C1 segment of cervical spinal cord (tissue), 14 donors: ENCODE data around the gene RPS6KA3.
"Not testable (repeated sequence)": the region's sequence is repeated elsewhere in the genome, so short reads cannot be mapped to it uniquely, and the experiment has no call there.

ENCODE experiments used
- DNase-seq, 14 donors: peaks; one replicate each; lab custom pipeline; 2025; lab: John Stamatoyannopoulos, UW

The RPS6KA3 gene

DNA sequence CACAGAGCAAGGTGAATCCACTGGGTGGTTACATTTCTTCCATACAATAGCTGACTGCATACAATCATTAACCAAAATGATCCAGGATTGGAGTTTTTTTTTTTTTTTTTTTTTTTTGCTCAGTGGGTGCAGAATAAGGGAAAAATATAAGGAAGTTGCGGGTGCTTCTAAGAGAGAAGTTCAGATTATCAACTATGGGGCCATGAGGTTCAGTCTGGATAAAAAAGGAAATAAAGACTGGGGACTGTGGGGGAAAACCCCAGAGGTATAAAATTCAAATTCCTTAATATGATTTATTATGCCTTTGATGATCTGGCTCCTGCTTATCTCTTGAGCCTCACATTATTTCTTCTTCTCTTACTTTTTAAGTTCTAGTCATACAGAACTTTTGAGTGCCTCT lies 119.1 kb downstream of the RPS6KA3 start:
- no peak for DNase-seq

- DNase-seq = no peak
Observed at GRCh38 chrX:20144491-20144890, 122.2 kb downstream of the RPS6KA3 start.

DNA sequence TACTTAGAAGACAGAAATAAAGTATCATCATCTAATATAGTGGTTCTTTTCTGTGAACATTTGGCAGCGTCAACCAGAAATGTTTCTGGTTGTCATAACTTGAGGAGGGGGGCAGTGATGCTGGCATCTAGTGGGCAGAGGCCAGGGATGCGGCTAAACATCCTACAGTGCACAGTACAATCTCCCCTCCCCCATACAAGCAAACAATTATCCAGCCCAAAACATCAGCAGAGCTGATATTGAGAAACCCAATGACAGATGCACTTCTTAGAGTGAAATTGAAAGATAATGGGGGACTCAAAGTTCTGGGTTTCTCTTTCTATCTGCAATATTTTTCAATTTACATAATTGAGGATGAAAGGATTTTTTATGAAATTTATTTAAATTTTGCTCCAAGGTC lies 123.1 kb downstream of the RPS6KA3 start:
- no peak for DNase-seq

- DNase-seq = no peak
Observed at GRCh38 chrX:20143111-20143510, 123.6 kb downstream of the RPS6KA3 start.

DNA sequence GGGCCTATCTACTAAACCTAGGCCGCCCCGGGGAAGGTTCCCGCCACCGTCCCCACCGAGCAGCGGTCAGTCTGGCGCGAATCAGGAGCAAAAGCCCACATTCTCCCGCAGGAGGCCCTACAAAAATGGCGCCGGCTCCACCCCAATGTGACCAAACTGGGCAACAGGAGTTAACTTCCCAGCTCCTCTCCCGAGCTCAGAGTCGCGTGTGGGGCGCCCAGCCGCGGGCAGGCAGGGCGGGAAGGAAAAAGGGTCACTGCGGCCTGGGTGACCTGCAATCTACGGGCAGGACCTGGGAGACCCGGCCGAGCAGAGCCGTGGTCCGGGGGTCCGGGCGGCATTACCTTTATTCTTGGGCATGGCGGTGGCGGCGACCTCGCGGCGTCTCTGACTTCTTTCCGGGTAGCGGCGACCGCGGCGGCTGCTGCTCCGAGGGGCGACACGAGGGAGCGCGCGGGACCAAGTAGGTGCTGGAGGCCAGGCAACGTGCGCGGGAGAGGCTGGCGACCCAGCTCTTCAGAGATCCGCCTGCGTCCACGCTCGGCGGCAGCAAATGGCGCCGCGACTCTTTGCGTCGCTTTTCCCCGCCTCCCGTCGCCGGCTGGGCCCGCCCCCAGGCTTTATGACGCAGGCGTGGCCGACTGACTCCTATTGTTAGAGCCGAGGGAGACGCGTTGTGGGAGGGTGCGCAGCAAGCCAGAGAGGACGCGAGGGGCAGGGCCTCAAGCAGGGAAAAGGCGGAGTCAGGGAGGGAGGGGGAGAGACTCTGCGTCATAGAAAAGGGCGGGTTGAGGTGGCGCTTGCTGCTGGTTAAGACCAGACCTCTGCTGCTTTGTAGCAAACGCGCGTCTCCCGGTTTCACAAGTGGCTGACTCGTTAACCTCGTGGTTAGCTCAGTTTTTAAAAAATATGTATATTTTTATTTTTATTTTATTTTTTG lies 125.2 kb downstream of the RPS6KA3 start, which contains the start of gene EIF1AX:
Gene EIF1AX, minus strand, starts transcription at position 558 of the 940 bp plus-strand sequence. Its CDS starts 198 bp downstream, at position 360.
- peak; percentile 62 to 99 (median 95) for DNase-seq

DNA sequence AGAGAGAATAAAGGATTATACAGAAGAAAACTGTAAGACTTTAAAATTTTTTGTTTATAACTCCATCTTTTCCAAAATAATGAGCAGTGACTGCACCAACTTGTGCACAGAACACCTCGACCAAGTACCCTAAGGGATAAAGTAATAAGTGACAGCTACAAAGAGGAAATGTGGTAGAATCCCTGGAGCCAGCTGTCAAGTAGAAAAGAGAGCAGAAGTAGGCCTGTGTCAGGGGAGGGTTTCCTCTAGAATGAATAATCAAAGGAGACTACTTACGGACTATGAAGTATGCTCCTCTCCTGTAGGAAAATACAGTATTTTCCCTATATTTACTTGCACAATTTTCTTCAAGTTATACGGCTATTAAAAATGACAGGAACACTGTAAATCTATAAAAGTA lies 126.3 kb downstream of the RPS6KA3 start:
- no peak for DNase-seq

DNA sequence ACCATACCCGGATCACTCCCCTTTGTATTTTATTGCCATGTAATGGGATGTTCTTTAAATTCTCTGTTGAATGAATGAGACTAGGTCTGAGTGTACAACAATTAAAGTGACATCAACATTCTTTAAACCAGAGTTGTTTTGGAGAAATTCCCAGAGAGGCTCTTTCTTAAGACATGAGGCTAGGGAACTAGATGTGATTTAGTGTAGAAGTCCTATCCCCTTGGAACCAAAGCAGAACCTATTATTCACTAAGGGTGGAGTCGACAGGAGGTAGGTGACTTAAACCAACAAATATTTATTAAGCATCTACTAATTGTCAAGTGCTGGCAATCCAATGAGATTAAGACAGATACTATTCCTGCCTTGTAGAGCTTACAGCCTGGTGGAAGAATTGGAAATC lies 126.7 kb downstream of the RPS6KA3 start:
- DNase-seq = no peak

- DNase-seq = no peak
Observed at GRCh38 chrX:20135944-20136343, 130.8 kb downstream of the RPS6KA3 start.

DNA sequence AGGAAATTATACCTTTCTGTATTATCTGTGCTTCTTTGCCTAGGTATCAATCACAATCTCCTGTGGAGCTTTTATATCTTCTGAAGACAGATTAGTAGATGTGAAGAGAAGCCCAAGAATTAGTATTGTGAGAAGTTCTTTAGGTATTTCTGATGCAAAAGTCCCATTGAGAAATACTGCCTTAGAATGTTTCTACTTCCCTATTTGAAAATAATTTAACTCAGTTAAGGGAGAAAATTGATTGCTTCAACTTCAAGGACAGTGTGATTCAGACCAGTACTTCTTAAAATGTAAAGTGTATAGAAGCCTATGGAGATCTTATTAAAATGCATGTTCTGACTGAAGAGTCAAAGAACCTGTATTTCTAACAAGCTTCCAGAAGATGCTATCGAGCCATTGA lies 134.0 kb downstream of the RPS6KA3 start:
- no peak for DNase-seq

DNA sequence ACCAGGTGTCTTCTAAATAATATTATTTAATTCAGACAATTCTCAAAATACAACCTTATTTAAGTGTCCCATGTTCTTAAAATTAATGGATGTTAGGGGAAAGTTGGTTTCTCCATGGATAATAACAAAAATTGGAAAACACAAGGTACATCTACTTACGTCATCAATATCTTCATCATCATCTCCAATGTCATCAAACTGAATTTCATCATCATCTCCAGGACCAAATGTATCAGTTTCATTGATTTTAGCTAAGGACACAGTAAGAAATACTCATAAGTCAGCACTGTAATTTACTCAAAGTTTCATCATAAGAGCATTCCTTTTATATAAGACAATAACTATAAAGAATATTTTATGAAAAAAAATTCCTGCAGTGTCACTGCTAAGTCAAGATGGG lies 136.4 kb downstream of the RPS6KA3 start:
- no peak for DNase-seq

DNA sequence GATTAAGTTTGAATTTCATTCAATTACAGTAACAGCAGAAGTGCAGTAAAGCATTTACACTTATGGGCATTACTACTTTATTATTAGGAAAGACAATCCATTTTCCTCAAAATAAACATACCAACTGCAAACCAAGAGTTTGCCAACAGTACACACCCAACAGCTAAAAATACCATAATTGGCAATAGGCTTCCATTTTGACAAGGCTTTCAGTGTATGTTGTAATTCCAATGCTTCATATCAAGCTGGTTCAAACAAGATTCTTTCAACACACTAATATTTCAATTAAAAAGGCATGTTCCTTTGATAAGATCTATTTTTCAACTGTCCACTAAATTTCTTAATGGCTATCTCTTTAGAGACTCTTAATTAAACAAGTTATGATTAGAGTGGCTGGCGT lies 137.2 kb downstream of the RPS6KA3 start:
- DNase-seq = no peak

- no peak for DNase-seq
Observed at GRCh38 chrX:20128670-20129069, 138.0 kb downstream of the RPS6KA3 start.

- not testable (repeated sequence) for DNase-seq
Observed at GRCh38 chrX:20127440-20127839, 139.3 kb downstream of the RPS6KA3 start.

DNA sequence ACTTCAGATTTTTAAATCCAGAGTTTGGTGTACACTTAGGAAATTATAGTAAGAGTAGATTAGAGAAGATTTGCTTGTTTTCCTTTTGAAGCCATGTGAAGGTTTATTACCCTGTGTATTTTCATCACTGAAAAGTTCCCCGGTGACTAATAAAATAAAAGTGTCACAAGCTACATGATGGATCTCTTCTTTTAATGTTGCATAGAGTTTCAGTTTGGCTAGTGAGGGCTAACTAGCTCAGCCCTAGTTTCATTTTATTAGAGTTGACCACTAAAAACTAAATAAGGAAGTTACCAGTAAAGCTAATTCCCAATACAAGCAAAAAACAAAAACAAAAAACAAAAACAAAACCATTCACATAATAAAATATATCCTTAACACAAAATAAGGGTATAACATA lies 139.9 kb downstream of the RPS6KA3 start:
- not testable (repeated sequence) for DNase-seq

DNA sequence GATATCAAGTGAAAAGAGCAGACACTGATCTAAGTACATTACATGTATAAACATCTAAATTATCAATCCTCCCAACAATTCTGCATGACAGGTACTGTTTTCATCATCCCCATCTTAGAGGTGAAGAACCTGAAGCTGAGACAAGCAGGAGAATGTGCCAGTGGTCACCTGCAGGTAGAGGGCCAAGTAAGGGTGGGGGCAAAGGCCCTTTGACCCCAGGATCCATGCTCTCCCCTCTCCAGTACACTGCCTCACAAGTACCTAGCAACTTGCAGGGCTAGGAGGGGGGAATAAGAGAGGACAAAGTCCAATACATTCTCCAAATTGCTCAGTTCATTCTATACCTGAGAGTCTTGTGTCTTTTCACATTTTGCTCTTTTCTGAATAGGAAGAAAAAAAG lies 141.7 kb downstream of the RPS6KA3 start:
- no peak for DNase-seq

DNA sequence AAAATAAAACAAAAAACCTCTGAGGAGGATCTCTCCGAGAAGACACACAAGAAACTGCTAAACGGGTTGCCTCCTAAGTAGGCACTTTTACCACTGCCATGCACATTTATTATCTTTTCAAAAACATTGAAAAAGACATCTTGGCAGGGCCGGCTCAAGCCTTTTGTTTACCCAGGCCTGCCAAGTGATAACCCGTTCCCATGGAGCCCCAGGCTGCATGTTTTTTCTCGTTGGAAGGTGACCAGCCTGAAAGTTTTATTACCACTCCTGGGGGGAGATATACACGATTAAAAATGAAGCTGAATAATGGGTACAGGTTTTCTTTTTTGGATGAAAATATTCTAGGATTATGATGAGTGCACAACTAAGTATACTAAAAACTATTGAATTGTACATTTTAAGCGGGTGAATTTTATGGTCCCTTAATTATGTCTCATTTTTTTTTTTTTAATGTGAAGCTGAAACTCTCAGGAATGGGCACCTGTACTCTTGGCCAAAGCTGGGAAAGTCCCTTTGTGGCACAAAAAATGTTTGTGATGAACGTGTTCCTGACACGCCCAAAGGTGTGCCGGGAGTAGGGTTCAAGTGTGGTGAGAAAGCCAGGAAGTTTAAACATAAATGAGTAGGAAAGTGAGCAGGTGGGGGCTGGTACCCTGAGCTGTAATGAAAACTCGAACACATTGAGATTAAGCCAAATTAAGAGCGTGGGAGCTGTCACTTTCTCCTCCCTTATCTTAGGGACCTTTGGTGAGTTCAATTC lies 148.5 kb downstream of the RPS6KA3 start:
- no peak for DNase-seq

GRCh38 chrX:20116577-20117240 lies 150.0 kb downstream of the RPS6KA3 start, which contains the start of gene MAP7D2:
Gene MAP7D2 (minus strand): TSS chrX:20116907. CDS start chrX:20116879, 28 bp downstream.
- peak in 1 of 14 donors; percentile 15 for DNase-seq

- no peak for DNase-seq
Observed at GRCh38 chrX:20116087-20116576, 150.6 kb downstream of the RPS6KA3 start.

DNA sequence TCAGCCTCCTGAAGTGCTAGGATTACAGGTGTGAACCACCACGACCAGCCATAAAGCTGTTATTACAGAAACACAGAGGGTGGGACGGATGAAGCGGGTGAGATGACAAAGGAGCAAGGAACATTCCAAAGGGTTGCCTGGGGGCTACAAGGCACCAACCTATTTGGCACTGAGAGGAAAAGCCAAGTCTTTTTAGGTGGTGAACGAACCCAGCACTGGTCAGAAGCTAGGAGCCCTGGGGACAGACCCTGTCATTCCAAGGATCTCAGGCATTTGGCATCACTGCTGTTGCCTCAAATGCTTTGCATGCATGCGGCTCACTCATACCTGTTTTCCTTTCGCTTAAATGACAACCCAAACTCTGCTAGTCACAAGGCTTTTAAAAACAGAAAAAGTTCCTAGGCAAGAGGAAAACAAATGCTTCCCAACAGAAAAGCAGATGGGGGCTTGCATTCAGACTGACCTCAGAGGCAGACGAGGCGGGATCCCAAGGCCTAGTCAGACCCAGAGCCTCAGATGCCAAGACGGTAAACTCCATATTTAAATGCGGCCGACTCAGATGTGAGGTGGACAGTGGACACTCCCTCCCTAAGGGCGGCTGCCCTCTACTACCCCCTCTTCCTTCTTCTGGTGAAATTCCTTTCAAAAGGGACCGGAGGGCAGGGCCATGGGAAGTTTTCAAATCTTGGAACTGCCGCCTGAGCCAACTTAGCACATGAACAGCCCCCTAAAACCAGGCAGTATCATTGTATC lies 154.5 kb downstream of the RPS6KA3 start:
- no peak for DNase-seq

DNA sequence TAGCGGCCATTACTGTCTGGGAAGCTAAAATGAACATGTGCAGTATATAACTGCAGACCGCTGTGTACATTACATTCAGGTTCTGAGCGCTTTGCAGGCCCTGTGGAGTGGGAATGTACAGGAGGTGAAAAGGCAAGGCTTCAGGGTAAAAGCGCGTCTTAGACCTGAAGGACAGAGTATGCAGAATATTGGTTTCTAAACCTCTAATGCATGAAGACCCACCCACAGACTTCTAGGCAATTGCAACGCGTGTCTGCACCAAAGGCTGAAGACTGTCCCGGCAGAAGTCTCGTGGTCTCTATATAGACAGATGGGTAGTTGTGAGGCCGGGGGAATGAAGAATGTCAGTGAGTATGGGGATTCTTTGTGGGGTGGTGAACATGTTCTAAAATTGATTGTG lies 155.4 kb downstream of the RPS6KA3 start:
- no peak for DNase-seq
